Endothelial cell of umbilical vein (primary cell): ENCODE measurements around the gene VPS54.
A peak's percentile ranks its signal among the peaks of the same experiment; 100 is the strongest.

Experiments used
- CTCF ChIP-seq, 2 donors: IDR thresholded peaks; 1 replicate in 1 of 2; 2 replicates in 1 of 2; pipeline ENCODE4 v1.5.1; 2011; ENCODE audit warnings: low read length in 2 of 2, mild to moderate bottlenecking in 2 of 2, moderate library complexity in 2 of 2, control low read depth in 1 of 2, inconsistent platforms in 1 of 2, low read depth in 1 of 2; ENCODE audit not compliant: insufficient read depth in 1 of 2; ENCODE audit errors: extremely low read depth in 1 of 2
- EZH2 ChIP-seq: IDR thresholded peaks from 2 replicates; pipeline ENCODE4 v1.6.1; 2012; ENCODE audit warnings: borderline replicate concordance, low read depth, mild to moderate bottlenecking, moderate library complexity, low read length, inconsistent platforms; ENCODE audit not compliant: severe bottlenecking
- FOS ChIP-seq: IDR thresholded peaks from 2 replicates; pipeline ENCODE4 v1.6.1; 2011; ENCODE audit warnings: mild to moderate bottlenecking, low read length, moderate library complexity, borderline replicate concordance; ENCODE audit not compliant: insufficient read depth
- JUN ChIP-seq: IDR thresholded peaks from 2 replicates; pipeline ENCODE4 v1.6.1; 2011; ENCODE audit warnings: borderline replicate concordance, low read depth; ENCODE audit not compliant: insufficient read length, insufficient read depth
- MAX ChIP-seq: IDR thresholded peaks from 2 replicates; pipeline ENCODE4 v1.6.1; 2011; ENCODE audit not compliant: insufficient read depth, insufficient read length
- POLR2A ChIP-seq: IDR thresholded peaks from 2 replicates; pipeline ENCODE4 v1.6.1; 2012; ENCODE audit warnings: low read depth, mild to moderate bottlenecking, control low read depth, low read length
- POLR2AphosphoS5 ChIP-seq: IDR thresholded peaks from 2 replicates; pipeline ENCODE4 v1.6.1; 2012; ENCODE audit warnings: low read depth, mild to moderate bottlenecking, control low read depth, low read length, moderate library complexity; ENCODE audit not compliant: insufficient read depth

GRCh38 chr2:64052463-64053241 is 33.4 kb upstream of the VPS54 start:
- TF ChIP-seq JUN (peak; percentile 72), POLR2A (no peak), CTCF (IDR thresholded peaks at IDR 0.05; ENCODE audit: extremely low read depth in 1 of 2, insufficient read depth in 1 of 2, low read depth in 1 of 2, low read length in 2 of 2) (no peak), FOS (peak; percentile 56), EZH2 (no peak), POLR2AphosphoS5 (peak; percentile 63), MAX (no peak)
